ENCODE data around the gene NDUFS7. TPM values are rescaled to one million over a fixed set of nuclear protein-coding genes. Genes with fewer than 3 reads are reported as not detected.

NDUFS7 gene
- total and polyA plus RNA-seq, 2 donors (not counting 3 experiments of a cell fraction or from before 2014, with no cell fraction given): 101 to 224 TPM

DNA sequence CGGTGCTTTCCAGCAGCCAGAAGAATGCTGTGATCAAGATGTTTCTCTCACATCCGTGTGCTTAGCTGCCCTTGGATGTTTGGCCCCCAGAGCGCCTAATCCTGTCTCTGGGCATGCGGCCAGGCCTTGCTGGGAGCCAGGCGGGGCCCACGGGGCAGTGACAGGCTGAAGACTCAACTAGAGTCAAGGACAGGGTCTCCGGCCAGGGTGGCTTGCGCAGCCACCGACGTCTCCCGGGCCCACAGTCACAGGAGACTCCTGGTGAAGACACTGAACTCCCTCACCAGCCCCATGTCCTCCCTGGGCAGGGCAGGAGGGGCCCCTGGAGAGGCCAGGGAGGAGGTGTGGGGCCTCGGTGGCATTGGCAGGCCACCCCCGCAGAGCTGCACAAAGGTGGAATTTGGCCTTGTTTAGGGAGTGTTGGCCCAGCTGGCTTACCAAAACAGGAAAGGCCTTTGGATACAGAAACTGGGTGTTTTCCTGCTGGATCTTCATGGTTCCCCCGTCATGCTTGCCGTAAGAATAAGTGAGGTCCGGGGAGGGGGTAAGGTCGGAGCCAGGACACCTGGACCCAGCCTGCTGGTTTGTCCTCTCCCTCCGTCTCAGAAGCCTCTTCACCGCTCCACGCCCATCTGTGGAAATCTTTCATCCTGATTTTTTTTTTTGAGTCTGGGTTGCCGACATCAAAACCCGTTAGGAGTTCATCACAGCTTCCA lies 10.0 kb upstream of the NDUFS7 start:
- Histone ChIP-seq H2AFZ (ENCODE audit: low read depth, low read length) (no peak overlapping the region), H3K9ac (replicated peaks; ENCODE audit: extremely low read depth, insufficient read depth, low read length) (no peak overlapping the region), H3K4me2 (ENCODE audit: insufficient read depth, low read length) (no peak overlapping the region), H3K36me3 (ENCODE audit: control insufficient read depth in 2 of 2, extremely low read depth in 1 of 2, insufficient read depth in 2 of 2, low read length in 2 of 2) (peaks cover 4 to 43% of the 10 kb centered on the region in 2 experiments), H4K20me1 (replicated peaks; ENCODE audit: control insufficient read depth, extremely low read depth, insufficient read depth, low read length) (no peaks in the 10 kb centered on the region), H3K4me3 (replicated peaks in 1 of 3; ENCODE audit: insufficient read depth in 1 of 3, low read depth in 1 of 3, low read length in 3 of 3) (no peak overlapping the region), H3K9me3 (replicated peaks; ENCODE audit: control insufficient read depth, insufficient read depth, low read length) (no peaks in the 10 kb centered on the region), H3K9me1 (replicated peaks; ENCODE audit: control insufficient read depth, extremely low read depth, insufficient read depth, low read length) (no peaks in the 10 kb centered on the region), H3K27me3 (ENCODE audit: control insufficient read depth in 2 of 2, insufficient read depth in 2 of 2, low read length in 2 of 2) (no peaks in the 10 kb centered on the region), H3K4me1 (ENCODE audit: control insufficient read depth, extremely low read depth, insufficient read depth, low read length) (no peaks in the 10 kb centered on the region), H3K79me2 (ENCODE audit: control insufficient read depth, insufficient read depth, low read length) (no peaks in the 10 kb centered on the region), H3K27ac (ENCODE audit: insufficient read depth, low read depth, low read length) (no peak overlapping the region)
- FAIRE-seq (no peak), DNase-seq (ENCODE audit: low read depth, low spot score) (no peak)
- intact Hi-C loops (cut with micrococcal nuclease) (no loop called here), dilution Hi-C loops (cut with MboI; ENCODE audit: extremely low pct_ligation_motif_present, low sequenced_read_pairs) (no loop called here)
- TF ChIP-seq EZH2 (IDR thresholded peaks at IDR 0.05; ENCODE audit: borderline replicate concordance, low read depth, low read length, severe bottlenecking) (no peak), JUN (IDR thresholded peaks at IDR 0.05; ENCODE audit: borderline replicate concordance, insufficient read depth, insufficient read length, low read depth) (no peak)
- CTCF ChIA-PET: interaction anchor here (1.6 to 5.0 kb wide), 4 partner anchors 10 to 129 kb away, joined by 5 to 31 read pairs (median 13); no protein-coding TSS in a partner anchor
- POLR2A ChIA-PET: no interaction called here
- no TSS peak for BruUV-seq (replicated peaks)

DNA sequence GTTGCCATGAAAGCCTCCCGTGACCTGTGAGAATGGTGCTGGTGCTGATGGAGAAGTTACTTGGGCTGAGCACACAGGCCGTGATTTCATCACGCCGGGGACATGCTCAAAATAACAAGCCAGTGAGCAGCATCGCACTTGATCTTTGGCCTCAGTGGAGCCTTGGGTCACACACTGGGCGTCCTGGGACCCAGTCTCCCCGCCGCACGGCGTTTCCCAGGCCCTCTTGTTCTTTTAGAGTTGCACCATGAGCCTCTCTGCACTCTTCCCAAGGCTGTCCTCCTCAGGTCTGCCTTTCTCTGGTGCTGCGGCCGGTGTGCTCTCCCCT lies 9.5 kb upstream of the NDUFS7 start:
- Histone ChIP-seq H3K4me3 (replicated peaks in 1 of 3; ENCODE audit: insufficient read depth in 1 of 3, low read depth in 1 of 3, low read length in 3 of 3) (no peak overlapping the region), H3K4me1 (ENCODE audit: control insufficient read depth, extremely low read depth, insufficient read depth, low read length) (no peaks in the 10 kb centered on the region), H3K36me3 (ENCODE audit: control insufficient read depth in 2 of 2, extremely low read depth in 1 of 2, insufficient read depth in 2 of 2, low read length in 2 of 2) (peaks cover 4 to 40% of the 10 kb centered on the region in 2 experiments), H3K9ac (replicated peaks; ENCODE audit: extremely low read depth, insufficient read depth, low read length) (no peak overlapping the region), H3K27me3 (ENCODE audit: control insufficient read depth in 2 of 2, insufficient read depth in 2 of 2, low read length in 2 of 2) (no peaks in the 10 kb centered on the region), H3K9me3 (replicated peaks; ENCODE audit: control insufficient read depth, insufficient read depth, low read length) (no peaks in the 10 kb centered on the region), H2AFZ (ENCODE audit: low read depth, low read length) (no peak overlapping the region), H3K9me1 (replicated peaks; ENCODE audit: control insufficient read depth, extremely low read depth, insufficient read depth, low read length) (no peaks in the 10 kb centered on the region), H3K4me2 (ENCODE audit: insufficient read depth, low read length) (no peak overlapping the region), H4K20me1 (replicated peaks; ENCODE audit: control insufficient read depth, extremely low read depth, insufficient read depth, low read length) (no peaks in the 10 kb centered on the region), H3K27ac (ENCODE audit: insufficient read depth, low read depth, low read length) (no peak overlapping the region), H3K79me2 (ENCODE audit: control insufficient read depth, insufficient read depth, low read length) (no peaks in the 10 kb centered on the region)
- FAIRE-seq (no peak), DNase-seq (ENCODE audit: low read depth, low spot score) (no peak)
- TF ChIP-seq JUN (IDR thresholded peaks at IDR 0.05; ENCODE audit: borderline replicate concordance, insufficient read depth, insufficient read length, low read depth) (no peak), EZH2 (IDR thresholded peaks at IDR 0.05; ENCODE audit: borderline replicate concordance, low read depth, low read length, severe bottlenecking) (no peak), POLR2A (IDR thresholded peaks at IDR 0.05; ENCODE audit: low read depth, low read length) (no peak), FOS (IDR thresholded peaks at IDR 0.05; ENCODE audit: borderline replicate concordance, insufficient read depth, low read length) (no peak), MYC (IDR thresholded peaks at IDR 0.05; ENCODE audit: low read depth, low read length) (no peak), GATA2 (IDR thresholded peaks at IDR 0.05; ENCODE audit: insufficient read depth, insufficient read length, low read depth, low read length) (no peak), POLR2AphosphoS5 (IDR thresholded peaks at IDR 0.05; ENCODE audit: insufficient read depth, low read depth, low read length) (no peak)
- TF ChIP-seq, protein P1, sequence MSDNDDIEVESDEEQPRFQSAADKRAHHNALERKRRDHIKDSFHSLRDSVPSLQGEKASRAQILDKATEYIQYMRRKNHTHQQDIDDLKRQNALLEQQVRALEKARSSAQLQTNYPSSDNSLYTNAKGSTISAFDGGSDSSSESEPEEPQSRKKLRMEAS (IDR thresholded peaks at IDR 0.05; ENCODE audit: insufficient read depth, insufficient read length): no peak
- TF ChIP-seq, protein P2, sequence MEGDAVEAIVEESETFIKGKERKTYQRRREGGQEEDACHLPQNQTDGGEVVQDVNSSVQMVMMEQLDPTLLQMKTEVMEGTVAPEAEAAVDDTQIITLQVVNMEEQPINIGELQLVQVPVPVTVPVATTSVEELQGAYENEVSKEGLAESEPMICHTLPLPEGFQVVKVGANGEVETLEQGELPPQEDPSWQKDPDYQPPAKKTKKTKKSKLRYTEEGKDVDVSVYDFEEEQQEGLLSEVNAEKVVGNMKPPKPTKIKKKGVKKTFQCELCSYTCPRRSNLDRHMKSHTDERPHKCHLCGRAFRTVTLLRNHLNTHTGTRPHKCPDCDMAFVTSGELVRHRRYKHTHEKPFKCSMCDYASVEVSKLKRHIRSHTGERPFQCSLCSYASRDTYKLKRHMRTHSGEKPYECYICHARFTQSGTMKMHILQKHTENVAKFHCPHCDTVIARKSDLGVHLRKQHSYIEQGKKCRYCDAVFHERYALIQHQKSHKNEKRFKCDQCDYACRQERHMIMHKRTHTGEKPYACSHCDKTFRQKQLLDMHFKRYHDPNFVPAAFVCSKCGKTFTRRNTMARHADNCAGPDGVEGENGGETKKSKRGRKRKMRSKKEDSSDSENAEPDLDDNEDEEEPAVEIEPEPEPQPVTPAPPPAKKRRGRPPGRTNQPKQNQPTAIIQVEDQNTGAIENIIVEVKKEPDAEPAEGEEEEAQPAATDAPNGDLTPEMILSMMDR (IDR thresholded peaks at IDR 0.05; ENCODE audit: extremely low read depth in 1 of 2, insufficient read depth in 1 of 2, low read depth in 1 of 2, low read length in 2 of 2): no peak
- dilution Hi-C loops (cut with MboI; ENCODE audit: extremely low pct_ligation_motif_present, low sequenced_read_pairs) (no loop called here), intact Hi-C loops (cut with micrococcal nuclease) (no loop called here)
- BruUV-seq (replicated peaks): no TSS peak
- ChIA-PET POLR2A (no interaction called here), CTCF (no interaction called here)
